Hematopoietic multipotent progenitor cell treated with erythropoietin and hydrocortisone succinate and interleukin-3 and kit ligand, for 17 days (in vitro differentiated cells): Measurements from ENCODE around the gene MTFP1.
A peak's percentile ranks its signal among the peaks of the same experiment; 100 is the strongest.
"Not testable (repeated sequence)": the region's sequence is repeated elsewhere in the genome, so short reads cannot be mapped to it uniquely, and the experiment has no call there.

Source experiments
- DNase-seq: peaks from one replicate; pipeline ENCODE4 v3.0.0-alpha.2; 2015; ENCODE audit warnings: low spot score

MTFP1 gene

DNA sequence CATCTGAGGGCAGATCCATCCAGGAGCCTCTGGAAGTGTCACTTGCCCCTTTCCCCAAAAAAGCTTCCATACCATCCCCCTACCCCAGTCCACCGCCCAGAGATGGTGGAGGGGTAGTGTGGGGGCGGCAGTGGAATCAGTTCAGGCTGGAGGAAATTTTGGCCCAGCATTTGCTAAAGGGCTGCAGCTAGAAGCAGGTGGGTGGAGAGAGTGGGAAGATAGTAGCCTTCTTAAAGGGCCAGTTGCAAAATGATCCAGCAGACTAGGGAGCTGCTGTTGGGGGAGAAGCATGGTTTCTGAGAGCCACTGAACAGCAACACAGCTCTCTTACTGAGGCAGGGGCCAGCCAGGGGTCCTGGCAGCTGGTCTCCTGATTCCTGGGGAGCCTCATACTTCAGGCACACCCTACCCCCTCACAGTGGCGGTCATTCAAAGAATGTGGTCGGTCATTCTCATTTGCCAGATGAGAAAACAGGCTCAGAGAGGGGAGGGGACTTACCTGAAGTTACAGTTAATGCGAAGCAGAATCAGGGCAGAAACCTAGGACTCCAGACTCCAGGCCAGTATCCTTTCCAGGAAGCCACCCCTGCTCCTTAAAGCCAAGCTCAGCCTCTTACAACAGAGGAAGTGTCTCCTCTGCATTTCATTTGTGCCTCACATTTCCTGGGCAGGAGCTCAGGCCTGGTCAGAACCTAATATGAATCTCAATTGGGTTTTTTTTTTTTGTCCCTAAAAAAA lies 23.4 kb upstream of the MTFP1 start:
- DNase-seq = peak; percentile 50

DNA sequence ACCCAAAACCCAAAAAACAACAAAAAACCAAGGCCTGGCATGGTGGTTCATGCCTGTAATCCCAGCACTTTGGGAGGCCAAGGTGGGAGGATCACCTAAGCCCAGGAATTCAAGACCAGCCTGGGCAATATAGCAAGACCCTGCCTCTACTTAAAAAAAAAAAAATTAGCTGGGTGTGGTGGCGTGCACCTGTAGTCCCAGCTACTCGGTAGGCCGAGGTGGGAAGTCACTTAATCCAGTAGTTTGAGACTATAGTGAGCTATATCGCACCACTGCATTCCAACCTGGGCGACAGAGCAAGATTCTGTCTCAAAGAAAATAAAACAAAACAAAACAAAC lies 22.8 kb upstream of the MTFP1 start:
- not testable (repeated sequence) for DNase-seq

DNA sequence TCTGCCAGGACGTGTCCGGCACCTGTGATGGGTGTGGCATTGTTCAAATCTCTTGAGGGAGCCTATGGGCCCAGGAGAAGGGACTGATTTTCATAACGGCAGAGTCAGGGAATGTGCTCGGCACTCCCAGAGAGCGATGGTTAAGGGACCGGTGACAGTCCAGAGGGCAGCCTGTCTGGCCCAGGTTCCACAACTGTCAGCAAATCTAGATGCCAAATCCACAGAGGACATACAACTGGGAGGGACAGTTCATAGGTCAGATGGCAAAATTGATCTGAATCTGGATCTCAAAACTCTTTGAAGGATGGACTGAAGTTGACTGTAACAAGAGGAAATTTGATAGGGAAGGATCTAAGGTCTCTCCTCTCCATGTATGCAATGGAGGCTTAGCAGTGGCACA lies 21.3 kb upstream of the MTFP1 start:
- DNase-seq = no peak

DNA sequence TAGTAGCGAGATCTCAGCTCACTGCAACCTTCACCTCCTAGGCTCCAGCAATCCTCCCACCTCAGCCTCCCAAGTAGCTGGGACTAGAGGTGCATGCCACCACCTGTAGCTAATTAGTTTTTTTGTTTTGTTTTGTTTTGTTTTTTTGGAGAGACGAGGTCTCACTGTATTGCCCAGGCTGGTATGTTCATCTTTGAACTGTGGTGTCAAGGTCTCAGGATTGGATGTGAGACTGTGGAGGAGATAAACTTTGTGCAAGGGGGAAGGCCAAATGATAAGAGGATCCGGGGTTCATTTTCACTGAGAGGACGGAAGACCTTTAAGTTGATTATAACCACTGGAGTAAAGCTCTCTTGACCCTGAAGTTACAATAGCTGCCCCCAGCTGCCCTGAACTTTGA lies 19.8 kb upstream of the MTFP1 start:
- DNase-seq = no peak

DNA sequence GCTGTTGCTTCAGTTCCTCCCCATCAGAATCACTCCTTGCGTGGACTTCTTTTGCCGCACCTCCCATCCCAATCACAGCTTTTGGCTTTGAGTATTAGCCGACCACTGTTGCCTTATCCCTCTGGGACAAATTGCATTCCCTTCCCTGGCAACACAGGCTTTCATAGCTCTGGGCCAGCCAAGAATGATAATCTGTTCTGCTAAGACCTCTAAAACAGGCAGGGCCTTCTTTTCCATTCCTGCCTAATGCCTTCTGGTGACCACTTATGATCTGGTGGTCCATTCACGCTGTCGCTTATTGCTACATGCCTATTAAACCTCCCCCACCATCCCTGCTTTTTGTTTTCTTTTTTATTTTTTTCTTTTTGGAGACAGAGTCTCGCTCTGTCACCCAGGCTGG lies 19.2 kb upstream of the MTFP1 start:
- no peak for DNase-seq

DNA sequence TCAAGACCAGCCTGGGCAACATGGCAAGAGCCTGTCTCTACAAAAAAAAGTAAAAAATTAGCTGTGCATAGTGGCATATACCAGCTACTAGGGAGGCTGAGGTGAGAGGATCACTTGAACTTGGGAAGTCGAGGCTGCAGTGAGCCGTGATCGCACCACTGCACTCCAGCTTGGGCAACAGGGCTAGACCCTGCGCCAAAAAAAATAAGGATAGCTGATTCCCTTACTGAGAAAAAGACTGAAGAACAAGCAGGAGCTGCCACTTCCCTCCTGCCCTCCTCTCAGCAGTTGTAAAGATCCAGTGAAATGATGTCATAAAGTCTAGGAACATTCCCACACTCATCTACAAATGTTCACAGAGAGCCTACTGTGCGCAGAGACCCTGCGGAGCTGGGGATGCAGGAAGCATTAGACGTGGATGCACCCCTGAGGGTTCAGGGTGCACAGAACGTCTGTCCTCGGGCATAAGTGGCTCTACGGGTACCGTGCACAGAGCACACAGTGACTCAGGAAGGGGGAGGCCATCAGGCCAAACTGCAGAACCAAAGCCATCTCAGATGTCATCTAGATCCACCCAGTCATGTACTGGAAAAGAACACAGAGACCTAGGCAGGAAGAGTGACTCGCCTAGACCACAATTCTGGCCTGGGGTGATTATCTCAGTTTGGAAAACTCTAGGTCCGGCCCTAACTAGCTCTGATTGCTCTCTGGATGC lies 17.0 kb upstream of the MTFP1 start:
- DNase-seq = no peak

DNA sequence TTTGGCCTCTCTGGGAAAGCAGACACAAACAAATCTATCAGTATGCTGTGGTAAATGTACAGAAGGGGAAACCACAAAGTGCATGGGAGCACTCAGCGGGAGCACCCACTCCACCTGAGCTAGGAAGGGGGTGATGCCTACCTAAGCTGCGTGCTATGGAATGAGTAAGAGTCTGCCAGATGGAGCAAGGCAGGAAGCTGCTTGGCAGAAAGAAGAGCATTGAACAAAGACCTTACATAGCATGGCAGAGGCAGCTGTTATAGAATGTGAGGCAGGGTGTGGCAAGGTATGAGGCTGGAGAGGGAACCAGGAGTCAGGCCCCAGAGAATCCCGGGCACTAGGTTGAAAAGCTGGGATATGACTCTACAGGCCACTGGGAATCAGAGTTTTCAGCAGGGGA lies 13.8 kb upstream of the MTFP1 start:
- DNase-seq = no peak

DNA sequence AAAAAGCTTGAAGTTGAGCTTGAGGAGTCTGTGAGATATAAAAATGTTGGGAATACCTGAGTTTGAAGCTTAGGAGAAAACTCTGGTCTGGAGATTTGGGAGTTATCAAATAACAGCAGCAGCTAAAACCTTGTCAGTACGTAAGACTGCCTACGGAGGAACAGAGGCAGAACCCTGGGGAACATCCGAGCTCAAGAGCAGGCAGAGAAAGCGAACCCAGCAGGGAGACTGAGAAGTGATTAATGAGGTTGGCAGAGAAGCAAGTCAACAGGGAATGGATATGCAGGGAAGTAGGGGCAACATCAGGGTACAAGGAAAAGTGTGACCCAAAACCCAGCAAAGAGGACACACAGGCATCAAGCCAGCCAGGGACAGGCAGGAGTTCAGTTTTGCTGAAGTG lies 12.6 kb upstream of the MTFP1 start:
- DNase-seq = no peak

DNA sequence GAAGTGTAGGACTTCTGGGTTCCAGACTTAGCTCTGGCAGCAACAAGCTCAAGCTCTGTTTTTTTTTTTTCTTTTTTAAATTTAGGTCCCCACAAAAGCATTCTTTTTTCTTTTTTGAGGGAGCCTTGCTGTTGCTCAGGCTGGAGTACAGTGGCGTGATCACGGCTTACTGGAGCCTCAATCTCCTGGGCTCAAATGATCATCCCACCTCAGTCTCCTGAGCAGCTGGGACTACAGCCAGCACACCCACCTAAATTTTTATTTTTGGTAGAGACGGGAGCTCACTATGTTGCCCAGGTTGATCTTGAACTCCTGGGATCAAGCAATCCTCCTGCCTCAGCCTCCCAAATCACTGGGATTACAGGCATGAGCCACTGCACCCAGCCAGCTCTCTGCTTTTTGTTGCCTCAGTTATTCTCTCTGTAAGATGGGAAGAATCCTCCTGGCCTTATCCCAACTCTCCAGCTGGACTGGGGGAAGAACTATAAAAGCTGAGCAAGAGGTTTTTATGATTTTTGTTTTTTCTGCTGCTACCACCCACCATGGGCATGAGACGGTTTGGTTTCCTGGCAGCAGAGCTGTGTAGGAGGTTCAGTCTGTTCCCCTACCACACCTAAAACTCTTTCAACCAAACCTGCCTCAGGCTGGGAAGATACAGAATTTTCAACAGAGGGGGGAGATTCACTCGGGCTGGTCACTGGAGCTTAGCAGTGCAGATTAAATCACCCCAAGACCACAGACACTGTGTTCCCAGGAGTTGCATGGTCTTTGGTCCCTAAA lies 11.6 kb upstream of the MTFP1 start:
- DNase-seq = no peak

DNA sequence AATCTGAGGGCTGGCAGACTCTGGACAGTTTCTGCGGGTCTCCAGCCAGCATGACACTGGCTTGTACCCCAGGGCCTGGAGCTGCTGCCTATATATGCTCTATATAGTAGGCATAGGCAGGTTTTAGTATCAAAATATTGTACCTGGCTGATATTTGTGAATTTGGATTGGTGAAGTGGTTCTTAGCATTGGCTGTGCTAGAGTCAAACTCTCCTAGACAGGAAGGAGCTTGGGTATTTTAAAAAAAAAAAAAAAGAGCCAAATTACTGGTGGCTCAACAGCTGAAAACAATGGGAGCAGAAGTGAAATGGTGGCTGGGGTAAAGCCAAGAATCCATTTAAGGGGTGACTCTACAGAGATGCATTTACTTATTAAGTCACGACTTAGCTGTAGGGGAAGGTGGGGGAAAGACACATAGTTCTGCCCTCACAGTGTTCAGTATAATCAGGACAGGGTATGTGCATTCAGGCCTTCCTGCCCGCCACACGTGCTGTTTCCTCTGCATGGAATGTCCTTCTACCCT lies 11.0 kb upstream of the MTFP1 start:
- DNase-seq = no peak

DNA sequence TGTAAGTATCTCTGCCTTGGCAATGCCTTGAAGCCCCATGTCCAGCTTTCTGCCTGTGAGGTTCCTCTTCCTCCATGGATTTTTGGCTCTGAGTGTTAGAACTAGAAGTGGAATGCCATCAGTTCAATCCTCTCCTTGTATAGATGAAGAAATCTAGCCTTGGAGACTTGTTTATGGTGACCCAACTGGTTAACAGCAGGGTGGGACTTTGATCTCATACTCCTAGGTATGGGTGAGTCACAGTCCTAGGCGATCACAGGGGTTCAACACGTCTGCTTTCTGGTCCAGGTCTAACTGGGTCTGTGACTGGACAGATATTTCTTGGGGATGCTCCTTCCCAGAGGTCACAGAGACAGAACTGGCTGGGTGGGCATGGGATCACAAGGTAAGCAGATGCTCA lies 9.2 kb upstream of the MTFP1 start:
- no peak for DNase-seq

DNA sequence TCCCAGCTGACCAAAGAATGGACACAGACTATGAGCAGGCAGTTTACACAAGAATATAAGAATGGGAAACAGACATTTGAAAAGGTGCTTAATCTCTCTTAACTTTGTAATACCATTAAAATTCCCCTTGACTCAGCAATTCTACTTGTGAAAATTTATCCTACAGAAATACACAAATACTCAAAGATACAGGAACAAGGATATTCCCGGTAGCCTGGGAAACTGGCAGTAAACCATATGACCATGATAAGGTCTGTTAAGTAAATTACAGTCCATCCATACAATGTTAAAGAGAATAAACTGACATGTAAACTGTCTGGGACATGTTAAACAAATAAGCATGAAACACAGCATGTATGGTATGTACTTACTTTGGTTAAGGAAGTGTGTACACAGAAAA lies 8.7 kb upstream of the MTFP1 start:
- no peak for DNase-seq

DNA sequence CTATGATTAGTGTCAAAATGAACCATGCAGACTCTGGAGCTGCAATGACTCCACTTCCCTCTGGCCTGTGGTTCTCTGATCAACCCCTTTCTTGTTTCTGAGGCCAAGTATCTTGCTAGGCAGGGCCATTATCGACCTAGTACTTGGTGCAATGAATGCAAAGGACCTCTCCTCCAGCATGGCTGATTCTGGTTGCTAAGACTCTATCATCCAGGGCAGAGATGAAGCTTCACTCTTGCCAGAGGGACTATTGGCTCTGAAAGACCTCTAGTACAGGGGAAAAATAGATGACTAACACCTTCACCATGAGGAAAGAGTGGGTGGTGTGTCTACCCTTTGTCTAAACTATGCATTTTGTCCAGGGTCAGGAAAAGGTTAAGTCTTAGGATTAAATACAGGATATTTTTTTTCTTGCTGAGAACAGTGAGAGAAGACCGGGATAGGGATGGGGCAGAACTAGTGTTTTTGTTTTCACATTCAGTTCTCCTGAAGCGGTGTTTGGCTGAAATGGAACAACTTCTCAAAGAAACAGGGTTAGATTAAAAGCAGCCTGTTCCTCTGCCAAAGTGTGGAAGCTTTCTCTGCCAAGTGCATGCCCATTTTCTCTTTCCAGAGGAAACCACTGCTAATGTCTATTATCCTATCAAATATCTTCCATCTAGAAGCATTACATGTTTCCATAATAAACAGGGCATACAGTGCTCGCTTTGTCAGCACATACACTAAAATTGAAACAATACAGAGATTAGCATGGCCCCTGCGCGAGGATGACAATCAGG lies 5.0 kb upstream of the MTFP1 start:
- peak; percentile 44 for DNase-seq

DNA sequence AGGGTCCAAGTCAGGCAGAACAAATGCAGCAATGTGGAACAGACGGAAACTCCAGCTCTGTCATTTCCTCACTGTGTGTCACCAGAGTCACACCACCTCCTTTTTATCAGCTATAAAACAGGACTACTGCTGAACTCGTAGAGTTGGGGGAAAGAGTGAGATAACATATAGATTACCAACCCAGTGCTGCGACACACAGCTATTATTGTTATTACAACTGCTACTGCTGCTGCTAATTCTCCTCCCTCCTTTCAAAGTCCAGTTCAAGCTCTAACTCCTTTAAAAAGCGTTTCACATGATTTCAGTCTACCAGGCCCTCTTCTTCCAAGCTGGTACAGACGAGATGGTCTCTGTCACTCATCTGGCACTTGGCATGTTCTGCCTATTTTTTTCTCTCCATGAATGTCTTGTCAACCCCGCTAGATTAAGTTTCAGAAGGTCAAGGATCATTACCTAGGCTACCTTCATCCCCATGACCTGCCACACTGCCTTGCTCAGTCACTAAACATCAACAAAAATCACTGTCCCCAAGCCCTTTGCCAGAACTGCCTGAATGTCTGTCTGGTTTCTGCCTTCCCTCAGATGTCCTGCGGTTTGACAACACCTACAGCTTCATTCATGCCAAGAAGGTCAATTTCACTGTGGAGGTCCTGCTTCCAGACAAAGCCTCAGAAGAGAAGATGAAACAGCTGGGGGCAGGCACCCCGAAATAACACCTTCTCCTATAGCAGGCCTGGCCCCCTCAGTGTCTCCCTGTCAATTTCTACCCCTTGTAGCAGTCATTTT lies 3.7 kb upstream of the MTFP1 start:
- peak; percentile 73 for DNase-seq

DNA sequence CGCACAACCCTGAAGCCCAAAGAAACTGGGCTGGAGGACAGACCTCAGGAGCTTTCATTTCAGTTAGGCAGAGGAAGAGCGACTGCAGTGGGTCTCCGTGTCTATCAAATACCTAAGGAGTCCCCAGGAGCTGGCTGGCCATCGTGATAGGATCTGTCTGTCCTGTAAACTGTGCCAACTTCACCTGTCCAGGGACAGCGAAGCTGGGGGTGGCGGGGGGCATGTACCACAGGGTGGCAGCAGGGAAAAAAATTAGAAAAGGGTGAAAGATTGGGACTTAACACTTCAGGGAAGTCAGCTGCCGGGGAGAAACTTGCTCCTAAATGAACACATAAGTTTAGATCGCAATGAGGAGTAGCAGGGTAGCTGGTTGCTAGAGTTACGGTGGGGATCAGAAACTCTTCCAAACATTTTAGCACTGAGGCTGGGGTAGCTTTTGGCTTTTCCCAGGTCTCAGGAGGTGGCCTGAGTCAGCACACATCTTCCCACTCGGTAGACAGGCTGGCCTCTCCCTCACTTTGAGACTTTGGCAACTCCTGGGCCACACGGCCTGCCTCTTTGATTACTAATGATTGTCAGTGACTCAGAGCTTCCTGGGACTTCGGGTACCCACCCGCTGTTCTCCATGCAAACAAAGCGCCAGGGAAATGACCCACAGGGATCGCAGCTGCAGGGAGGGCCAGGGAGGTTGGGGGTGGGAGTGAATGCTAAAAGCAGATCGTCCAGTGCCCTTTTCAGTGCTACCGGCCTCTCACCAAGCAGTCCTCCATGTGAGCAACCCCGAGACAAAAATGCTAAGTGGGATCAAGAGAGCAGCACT lies 2.9 kb upstream of the MTFP1 start:
- peak; percentile 78 for DNase-seq

DNA sequence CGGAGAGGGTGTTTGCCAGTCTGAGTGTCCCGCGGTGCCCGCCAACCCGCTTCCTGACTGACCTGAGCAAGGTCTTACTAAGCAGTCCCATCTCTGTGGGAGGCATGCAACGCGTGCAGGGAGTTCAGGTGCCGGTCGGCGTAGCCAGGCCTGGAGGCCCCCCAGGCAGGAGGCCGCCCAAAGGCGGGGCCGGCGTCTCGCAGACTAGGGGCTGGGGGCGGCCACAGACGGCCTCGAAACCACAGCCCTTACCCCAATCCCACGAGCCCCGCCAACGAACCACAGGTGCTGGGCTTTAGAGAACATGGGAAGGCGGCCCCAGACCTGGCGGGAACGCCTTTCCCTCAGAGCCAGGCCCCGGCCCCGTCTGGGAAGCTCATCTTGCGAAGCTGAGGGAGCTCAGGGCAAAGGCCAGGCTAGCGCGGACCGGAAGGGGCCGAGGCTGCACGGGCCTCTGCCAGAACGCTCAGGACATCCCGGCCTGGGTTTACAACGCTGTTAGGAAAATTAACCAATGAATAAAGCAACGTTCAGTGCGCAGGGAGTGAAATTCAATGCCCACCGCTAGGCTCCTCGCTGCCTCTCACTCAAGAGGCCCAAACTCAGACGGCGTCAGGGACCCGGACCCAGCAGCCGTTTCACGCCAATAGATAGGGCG lies 2.1 kb upstream of the MTFP1 start:
- DNase-seq = peak; percentile 54

DNA sequence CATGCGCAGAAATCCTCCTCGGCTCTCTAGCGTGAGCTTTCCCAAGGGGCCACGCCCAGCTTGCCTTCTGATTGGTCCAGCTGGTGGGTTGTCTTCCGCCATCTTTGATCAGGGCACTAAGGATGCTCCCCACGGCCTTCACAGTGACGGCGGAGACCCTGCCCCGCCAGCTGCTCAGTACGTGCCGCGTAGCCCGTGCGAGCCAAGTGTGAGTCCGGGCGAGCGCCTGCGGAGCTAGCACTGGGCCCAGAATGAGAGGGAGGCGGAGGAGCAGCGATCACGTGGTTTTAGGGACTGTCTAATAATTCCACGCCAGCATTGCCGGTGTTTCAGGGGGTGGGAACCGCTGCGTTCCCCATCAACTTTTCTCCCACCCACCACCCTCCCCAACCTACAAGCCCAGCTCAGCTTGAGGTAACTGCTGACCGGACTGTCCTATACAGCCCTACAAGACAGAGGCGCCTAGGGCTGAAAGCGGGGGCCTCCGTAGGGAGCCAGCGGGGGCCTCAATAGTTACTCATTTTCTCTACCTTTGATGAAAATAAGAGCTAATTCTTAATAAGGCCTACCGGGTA lies 1.5 kb upstream of the MTFP1 start:
- peak; percentile 99 for DNase-seq

DNA sequence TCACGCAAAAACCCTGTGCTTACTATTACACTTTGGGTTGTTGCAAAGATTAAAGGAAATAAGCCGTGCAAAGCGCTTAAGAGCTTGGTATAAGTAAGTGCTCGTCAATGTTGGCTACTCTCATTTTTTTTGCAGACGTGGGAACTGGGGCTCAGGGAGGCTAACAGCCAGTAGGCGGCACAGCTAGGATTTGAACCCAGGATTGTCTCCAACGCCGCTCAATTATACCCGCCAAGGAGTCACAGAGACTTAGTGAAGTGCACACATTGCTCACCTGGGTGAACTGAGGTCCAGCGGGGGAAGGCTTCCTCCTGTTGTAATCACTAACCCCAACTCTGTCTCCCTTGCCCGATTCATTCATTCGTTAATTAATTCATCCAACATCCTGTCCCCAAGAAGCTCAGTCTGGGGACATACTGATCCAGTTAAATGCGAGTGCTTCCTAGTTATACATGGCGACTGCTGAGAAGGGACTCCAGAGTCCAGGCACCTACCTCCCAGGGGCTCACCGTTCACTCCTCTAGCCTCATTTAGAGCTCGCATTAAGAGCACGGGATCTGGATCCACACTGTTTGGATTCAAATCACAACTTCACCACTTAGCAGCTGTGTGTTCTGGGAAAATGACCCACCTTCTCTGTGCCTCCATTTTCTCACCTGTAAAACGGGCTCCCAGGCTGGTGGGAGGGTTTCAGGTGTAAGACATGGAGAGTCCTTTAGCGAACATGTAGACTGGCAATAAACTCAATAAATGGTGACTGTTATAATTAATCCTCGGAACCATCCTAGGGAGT lies 838 bp upstream of the MTFP1 start:
- DNase-seq = no peak

DNA sequence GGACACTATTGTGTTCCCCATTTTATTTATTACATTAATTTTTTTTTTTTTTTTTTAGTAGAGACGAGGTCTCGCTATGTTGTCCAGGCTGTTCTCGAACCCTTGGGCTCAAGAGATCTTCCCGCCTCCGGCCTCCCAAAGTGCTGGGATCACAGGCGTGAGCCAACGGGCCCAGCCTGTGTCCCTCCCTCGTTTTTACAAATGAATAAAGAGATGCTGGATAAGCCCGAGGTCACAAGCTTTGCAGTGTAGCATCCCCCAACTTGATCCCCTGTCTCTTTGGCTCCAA lies 297 bp upstream of the MTFP1 start:
- no peak for DNase-seq
